ENCODE measurements around the gene CERK.

CERK gene

DNA sequence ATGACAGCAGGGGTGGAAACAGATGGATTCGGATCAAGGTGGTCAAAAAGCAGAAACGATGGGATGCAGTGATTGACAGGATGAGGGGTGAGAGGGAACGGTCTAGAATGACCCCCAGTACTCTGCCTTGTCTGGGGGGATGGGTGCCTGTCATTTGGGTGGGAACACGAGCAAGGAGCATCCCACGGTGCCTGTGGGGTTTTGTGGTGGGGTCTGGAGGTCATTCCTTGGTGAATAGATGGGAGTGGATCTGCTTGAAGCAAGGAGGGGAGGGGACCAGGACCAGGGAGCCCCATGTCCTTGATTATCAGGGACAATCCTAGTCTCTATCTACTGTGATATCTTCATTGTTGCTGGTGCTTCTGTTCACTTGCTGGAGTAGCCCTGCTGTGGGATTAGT is 8.1 kb upstream of the CERK start:
- no peak for DNase-seq (ENCODE audit: low read depth, low spot score)
- no peak overlapping the region for H3K4me3 ChIP-seq (ENCODE audit: low read depth, low read length)
- TF ChIP-seq, protein P1, sequence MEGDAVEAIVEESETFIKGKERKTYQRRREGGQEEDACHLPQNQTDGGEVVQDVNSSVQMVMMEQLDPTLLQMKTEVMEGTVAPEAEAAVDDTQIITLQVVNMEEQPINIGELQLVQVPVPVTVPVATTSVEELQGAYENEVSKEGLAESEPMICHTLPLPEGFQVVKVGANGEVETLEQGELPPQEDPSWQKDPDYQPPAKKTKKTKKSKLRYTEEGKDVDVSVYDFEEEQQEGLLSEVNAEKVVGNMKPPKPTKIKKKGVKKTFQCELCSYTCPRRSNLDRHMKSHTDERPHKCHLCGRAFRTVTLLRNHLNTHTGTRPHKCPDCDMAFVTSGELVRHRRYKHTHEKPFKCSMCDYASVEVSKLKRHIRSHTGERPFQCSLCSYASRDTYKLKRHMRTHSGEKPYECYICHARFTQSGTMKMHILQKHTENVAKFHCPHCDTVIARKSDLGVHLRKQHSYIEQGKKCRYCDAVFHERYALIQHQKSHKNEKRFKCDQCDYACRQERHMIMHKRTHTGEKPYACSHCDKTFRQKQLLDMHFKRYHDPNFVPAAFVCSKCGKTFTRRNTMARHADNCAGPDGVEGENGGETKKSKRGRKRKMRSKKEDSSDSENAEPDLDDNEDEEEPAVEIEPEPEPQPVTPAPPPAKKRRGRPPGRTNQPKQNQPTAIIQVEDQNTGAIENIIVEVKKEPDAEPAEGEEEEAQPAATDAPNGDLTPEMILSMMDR (IDR thresholded peaks at IDR 0.05; ENCODE audit: low read depth, low read length): no peak
- in situ Hi-C loops (cut with HindIII; ENCODE audit: low sequenced_read_pairs): no loop called here

DNA sequence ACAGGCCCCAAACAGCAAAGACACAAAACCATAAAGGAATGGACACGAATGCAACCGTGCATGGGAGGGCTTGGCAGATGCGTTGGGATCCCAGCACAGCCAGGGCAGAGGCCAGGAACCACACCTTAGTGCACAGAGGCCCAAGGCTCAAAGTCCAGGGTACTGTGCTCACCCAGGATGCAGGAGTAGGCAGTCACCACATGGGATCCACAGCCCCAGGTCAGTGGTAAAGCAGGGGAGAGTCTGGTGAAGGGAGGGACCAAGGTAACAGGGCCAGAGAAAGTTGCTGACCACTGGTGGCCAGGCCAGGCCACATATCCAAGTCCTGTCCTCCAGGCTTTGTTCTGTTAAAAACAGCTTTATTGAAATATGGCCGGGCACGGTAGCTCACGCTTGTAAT is 6.5 kb upstream of the CERK start:
- no peak for DNase-seq (ENCODE audit: low read depth, low spot score)
- in situ Hi-C loops (cut with HindIII; ENCODE audit: low sequenced_read_pairs): no loop called here
- TF ChIP-seq, protein P1 (IDR thresholded peaks at IDR 0.05; ENCODE audit: low read depth, low read length): no peak
- H3K4me3 ChIP-seq (ENCODE audit: low read depth, low read length): no peak overlapping the region

DNA sequence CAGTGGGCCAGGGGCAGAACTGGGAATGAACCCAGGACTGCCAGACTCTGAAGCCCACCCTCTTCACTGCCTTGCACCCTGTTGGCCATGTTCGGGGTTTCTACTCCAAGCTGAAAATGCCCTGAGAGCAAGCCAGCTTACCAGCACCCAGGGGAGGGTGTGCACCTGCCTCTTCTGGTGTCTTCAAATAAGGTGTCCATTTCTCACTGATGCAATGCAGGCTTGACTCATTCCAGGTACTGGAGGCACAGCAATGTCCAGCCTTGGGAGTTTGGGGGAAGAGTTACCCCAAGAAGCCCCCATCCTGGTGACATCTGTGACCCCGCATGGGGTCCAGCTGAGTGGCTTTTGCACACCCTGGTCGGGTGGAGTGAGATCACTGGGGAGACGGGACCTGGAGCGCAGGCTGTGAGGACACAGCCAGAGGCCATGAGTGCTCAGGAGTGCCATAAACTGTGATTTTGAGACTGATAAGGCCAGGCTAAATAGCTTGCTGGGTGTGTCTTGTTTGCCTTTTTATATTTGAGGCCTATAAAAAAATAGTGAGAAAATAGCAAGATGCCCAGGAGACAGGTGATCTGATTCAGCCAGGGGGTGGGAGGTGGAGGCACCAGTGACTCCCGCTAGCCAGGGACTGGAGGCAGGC is 4.6 kb upstream of the CERK start:
- in situ Hi-C loops (cut with HindIII; ENCODE audit: low sequenced_read_pairs): no loop called here
- no peak overlapping the region for H3K4me3 ChIP-seq (ENCODE audit: low read depth, low read length)
- DNase-seq (ENCODE audit: low read depth, low spot score): no peak
- TF ChIP-seq, protein P1 (IDR thresholded peaks at IDR 0.05; ENCODE audit: low read depth, low read length): no peak

DNA sequence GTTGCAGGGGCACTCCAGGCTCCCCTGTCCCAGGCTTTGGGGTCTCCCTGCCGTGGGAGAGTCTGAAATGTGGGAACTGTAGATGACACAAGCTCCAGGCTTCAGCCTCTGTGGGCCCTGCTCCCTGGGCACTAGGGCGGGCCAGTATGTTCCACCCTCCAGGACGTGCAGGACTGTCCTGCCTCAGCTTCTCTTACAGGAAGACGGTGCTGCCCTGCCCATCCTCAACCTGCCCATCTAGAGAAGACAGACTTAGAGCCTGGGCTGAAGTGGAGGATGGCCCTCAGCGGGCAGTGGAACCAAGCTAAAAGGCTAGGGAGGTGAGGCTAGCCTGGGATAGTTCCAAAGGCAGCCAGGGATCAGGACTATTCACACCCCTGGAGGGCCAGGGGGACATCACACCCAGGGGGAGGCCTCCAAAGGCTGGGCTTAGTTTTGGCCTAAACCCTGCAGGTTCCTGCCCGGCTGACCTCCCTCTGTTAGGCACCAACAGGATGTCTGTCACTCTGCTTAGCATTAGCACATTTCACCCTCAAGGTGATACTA is 4.0 kb upstream of the CERK start:
- TF ChIP-seq, protein P1 (IDR thresholded peaks at IDR 0.05; ENCODE audit: low read depth, low read length): no peak
- no peak for DNase-seq (ENCODE audit: low read depth, low spot score)
- in situ Hi-C loops (cut with HindIII; ENCODE audit: low sequenced_read_pairs): no loop called here
- no peak overlapping the region for H3K4me3 ChIP-seq (ENCODE audit: low read depth, low read length)

DNA sequence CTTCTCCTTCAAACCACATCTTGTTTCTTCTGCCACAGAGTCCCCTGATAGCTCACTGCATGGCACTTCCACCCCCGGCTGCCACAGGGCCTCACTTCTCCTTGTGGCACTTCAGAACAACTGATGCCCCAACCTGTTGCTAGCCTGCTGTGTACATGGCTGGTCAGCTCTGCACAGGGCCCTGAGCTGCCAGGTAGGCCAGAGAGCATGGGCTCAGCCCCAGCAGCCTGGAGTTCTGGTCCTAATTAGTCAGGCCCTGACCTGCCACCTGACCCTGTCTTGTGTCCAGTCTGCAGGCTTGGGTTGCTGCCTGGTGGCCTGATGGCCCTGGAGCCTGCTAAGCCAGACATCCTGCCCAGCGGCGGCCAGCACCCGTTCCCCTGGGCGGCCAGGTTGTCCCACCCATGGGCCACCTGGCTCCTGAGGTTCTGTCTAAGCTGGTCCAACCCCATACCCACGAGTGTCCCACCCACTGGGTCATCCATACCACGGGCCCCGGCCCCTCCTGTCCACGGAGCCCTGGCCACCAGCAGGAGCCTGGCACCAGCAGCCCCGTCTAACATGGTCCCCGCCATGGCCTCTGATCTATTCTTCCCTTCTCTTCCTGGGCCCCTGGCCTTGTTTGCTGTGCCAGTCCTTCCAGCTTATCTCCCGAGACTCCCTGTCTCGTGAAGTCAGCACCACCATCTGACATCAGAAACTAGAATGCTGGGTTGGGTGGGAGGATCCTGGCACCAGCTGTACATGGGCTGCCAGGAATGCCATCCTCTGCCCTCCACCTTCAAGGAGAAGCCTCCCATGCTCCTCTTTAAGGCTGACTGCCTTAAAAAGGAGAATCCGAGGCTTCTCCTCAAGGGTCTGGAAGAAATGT is 3.1 kb upstream of the CERK start:
- in situ Hi-C loops (cut with HindIII; ENCODE audit: low sequenced_read_pairs): no loop called here
- H3K4me3 ChIP-seq (ENCODE audit: low read depth, low read length): no peak overlapping the region
- TF ChIP-seq, protein P1 (IDR thresholded peaks at IDR 0.05; ENCODE audit: low read depth, low read length): no peak
- DNase-seq (ENCODE audit: low read depth, low spot score): no peak

DNA sequence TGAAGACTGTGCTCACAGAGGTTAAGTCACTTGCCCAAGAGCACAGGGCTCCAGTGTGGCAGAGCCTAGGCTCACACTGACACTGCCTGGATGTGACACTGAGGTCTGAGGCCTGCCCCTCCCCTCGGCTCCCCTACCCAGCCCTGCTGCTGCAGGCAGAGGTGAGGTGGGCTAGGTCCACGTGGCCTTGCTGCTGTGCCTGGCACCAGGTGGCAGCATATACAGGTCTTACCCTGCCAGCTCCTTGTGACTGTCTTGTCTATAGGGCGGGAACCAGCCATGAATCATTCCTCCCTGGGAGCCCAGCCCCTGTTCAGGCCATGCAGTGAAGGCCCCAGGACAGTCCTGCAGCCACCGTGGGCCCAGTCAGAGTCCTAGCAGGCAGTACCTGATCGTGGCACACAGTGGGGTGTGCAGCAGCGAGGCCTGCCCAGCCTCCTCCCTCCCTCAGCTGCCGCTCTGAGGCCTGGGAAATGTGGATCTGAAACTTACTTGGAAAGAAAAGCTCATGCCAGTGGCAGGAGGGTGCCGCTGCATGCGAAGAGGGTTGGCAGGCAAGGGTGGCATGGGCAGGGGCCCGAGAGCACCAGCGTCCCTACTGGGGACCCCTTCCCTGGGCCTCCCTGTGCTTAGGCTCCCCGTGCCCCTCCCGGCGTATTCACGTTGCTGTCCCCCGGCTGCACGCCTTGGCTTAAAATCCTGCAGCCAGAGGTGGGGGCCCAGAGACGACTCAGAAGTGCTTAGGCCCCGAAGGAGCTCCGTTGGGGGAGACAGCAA is 1.2 kb upstream of the CERK start:
- in situ Hi-C loops (cut with HindIII; ENCODE audit: low sequenced_read_pairs): no loop called here
- TF ChIP-seq, protein P1 (IDR thresholded peaks at IDR 0.05; ENCODE audit: low read depth, low read length): peak; percentile 42
- DNase-seq (ENCODE audit: low read depth, low spot score): peak; percentile 68
- peak overlapping the region; percentile 49 for H3K4me3 ChIP-seq (ENCODE audit: low read depth, low read length)
